Esophagus squamous epithelium (tissue), 5 donors: ENCODE results near the gene NAV3. TPM values are rescaled to one million over a fixed set of nuclear protein-coding genes. Genes with fewer than 3 reads are reported as not detected.

ENCODE experiments used
- DNase-seq: peaks from one replicate; lab custom pipeline; 2025; lab: John Stamatoyannopoulos, UW
- H3K27ac ChIP-seq, 4 donors: fragments of 200-600 bp; sonication (generic); one replicate each; pipeline ENCODE4 v1.5.1; 2016 to 2019; ENCODE audit warnings: mild to moderate bottlenecking in 1 of 4
- H3K27me3 ChIP-seq, 4 donors: fragments of 200-600 bp; sonication (generic); 1 replicate in 3 of 4; 2 replicates in 1 of 4; pipeline versions ENCODE4 v1.5.1 to v1.6.0; 2017 to 2021; ENCODE audit warnings: antibody characterized with exemption in 1 of 4
- H3K36me3 ChIP-seq, 3 donors: fragments of 200-600 bp; sonication (generic); one replicate each; pipeline ENCODE4 v1.5.1; 2016 to 2019
- H3K4me1 ChIP-seq, 3 donors: fragments of 200-600 bp; sonication (generic); one replicate each; pipeline ENCODE4 v1.5.1; 2017 to 2019
- H3K4me3 ChIP-seq, 4 donors: fragments of 200-600 bp; sonication (generic); 1 replicate in 3 of 4; 2 replicates in 1 of 4; pipeline ENCODE4 v1.5.1; 2016 to 2019; ENCODE audit warnings: mild to moderate bottlenecking in 2 of 4, moderate library complexity in 1 of 4
- H3K9me3 ChIP-seq, 3 donors: fragments of 200-600 bp; sonication (generic); one replicate each; pipeline ENCODE4 v1.5.1; 2016 to 2019
- POLR2A ChIP-seq, 4 donors: fragments of 450-650 bp; IDR thresholded peaks; one replicate each; pipeline ENCODE4 v1.6.1; 2017; ENCODE audit warnings: antibody characterized with exemption in 4 of 4, mild to moderate bottlenecking in 4 of 4, moderate library complexity in 3 of 4
- WGBS, 2 donors: methylation state at CpG; one replicate each; pipeline ENCODE4 v1.1.5; 2018; 5-methylcytosine and 5-hydroxymethylcytosine counted together
- intact Hi-C: fragments of 100-400 bp; cut with DNase I; formaldehyde crosslinking; loops from one replicate; pipeline ENCODE4 v1.15.0; 2022
- total RNA-seq, 4 donors: library from RNA; depleted of rRNA; stranded (reverse); fragments of >200 nt; gene quantifications; one replicate each; pipeline ENCODE4 v1.1.0, GENCODE V29; 2016
- TF ChIP-seq, protein P1 (sequence below), 6 experiments: fragments of 450-650 bp in 4 of 6; fragments of 200-600 bp in 2 of 6; sonication (generic) in 2 of 6; IDR thresholded peaks; one replicate each; pipeline ENCODE4 v1.5.1; 2016 to 2019; ENCODE audit warnings: antibody characterized with exemption in 6 of 6, mild to moderate bottlenecking in 4 of 6, moderate library complexity in 4 of 6
- donor health status: DM: yes; HTN: yes; CAD: no.

Gene NAV3
- total RNA-seq, 4 donors from 2014 or later = 0.34 to 4.6 (median 3.2) TPM

GRCh38 chr12:77995436-77996167 lies 164.9 kb downstream of the NAV3 start:
- H3K4me3 ChIP-seq = no peak overlapping the region
- WGBS, 2 donors = 60 to 70% methylated on average over 2 of the region's 2 CpGs
- no peaks in the 10 kb centered on the region for H3K36me3 ChIP-seq
- intact Hi-C loops = no loop called here
- H3K9me3 ChIP-seq = no peaks in the 10 kb centered on the region
- no peak overlapping the region for H3K27ac ChIP-seq
- no peaks in the 10 kb centered on the region for H3K4me1 ChIP-seq
- H3K27me3 ChIP-seq = no peaks in the 10 kb centered on the region
- DNase-seq = no peak
- TF ChIP-seq, protein P1, sequence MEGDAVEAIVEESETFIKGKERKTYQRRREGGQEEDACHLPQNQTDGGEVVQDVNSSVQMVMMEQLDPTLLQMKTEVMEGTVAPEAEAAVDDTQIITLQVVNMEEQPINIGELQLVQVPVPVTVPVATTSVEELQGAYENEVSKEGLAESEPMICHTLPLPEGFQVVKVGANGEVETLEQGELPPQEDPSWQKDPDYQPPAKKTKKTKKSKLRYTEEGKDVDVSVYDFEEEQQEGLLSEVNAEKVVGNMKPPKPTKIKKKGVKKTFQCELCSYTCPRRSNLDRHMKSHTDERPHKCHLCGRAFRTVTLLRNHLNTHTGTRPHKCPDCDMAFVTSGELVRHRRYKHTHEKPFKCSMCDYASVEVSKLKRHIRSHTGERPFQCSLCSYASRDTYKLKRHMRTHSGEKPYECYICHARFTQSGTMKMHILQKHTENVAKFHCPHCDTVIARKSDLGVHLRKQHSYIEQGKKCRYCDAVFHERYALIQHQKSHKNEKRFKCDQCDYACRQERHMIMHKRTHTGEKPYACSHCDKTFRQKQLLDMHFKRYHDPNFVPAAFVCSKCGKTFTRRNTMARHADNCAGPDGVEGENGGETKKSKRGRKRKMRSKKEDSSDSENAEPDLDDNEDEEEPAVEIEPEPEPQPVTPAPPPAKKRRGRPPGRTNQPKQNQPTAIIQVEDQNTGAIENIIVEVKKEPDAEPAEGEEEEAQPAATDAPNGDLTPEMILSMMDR (IDR thresholded peaks at IDR 0.05) = no peak
- no peak for TF ChIP-seq POLR2A (IDR thresholded peaks at IDR 0.05)

DNA sequence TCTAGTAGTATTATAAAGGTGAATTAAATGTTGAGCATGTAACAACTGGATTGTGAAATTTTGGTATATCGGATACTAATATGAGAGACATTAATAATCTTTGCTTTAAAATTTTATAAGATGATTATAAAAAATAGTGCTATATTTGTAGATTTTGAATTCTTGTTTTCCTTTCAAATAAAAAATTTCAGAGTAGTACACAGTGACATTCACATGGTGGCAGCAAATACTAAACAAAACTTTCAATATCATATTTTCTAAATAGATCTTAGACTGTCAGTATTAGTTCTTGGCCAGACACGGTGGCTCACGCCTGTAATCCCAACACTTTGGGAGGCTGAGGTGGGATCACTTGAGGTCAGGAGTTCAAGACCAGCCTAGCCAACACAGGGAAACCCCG lies 166.0 kb downstream of the NAV3 start:
- TF ChIP-seq, protein P1 (IDR thresholded peaks at IDR 0.05) = no peak
- no peak for TF ChIP-seq POLR2A (IDR thresholded peaks at IDR 0.05)
- Histone ChIP-seq H3K4me3 (no peak overlapping the region), H3K27ac (no peak overlapping the region), H3K27me3 (no peaks in the 10 kb centered on the region), H3K36me3 (no peaks in the 10 kb centered on the region), H3K9me3 (no peaks in the 10 kb centered on the region), H3K4me1 (no peaks in the 10 kb centered on the region)
- 67 to 80% methylated on average over 4 of the region's 4 CpGs for WGBS, 2 donors
- DNase-seq = no peak
- intact Hi-C loops = no loop called here

DNA sequence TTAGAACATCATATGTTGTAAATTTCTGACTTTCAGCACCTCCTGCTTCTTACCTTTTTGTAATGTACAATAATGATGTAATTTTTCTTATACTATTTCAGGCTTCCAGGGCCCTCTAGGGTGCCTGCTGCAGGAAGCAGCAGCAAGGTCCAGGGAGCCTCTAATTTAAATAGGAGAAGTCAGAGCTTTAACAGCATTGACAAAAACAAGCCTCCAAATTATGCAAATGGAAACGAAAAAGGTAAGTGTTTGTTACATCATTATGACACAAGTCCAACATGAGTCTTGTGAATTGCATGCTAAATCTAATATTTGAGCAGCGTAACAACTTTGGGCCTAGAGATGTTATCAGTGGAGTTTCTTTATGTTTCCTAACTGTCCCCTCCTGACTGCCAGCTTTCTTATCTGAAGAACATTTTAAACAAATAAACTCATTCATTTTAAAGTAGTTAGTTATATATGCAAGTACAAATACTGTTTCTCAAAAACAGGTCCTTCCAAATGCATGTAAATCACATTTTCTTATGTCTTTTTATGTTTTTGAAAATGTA lies 167.6 kb downstream of the NAV3 start:
- Histone ChIP-seq H3K9me3 (no peaks in the 10 kb centered on the region), H3K27ac (no peak overlapping the region)
- WGBS, 2 donors = 52 to 60% methylated on average over 2 of the region's 2 CpGs

DNA sequence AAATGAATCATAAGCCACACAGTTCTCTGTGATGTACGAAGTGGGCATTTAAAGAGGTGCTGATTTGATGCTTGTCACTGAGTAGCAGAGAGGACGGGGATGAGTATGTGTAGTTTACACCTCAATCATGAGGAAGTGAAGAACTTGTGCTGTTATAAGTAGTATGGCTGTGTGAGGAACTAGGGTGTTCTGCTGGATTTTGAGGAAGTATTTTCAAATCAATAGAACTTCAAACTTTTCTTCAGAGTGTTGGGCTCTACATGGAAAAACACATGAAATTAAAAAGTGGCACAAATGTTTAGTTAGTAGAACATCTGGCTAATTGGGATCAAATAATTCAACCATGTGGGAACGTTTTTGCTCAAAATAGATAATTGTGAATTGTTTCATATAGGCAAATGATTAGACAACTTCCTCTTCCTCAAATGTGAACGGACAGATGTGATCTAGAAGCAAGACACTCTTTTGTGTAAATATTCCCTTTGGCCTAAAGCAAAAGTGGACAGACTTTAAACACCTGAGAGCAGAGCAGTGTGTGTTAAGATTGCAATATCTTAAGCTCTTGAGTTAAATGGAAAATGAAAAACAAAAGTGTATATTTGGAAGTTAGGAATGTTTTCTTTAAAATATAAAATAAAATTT lies 168.5 kb downstream of the NAV3 start:
- TF ChIP-seq POLR2A (IDR thresholded peaks at IDR 0.05) = no peak
- TF ChIP-seq, protein P1 (IDR thresholded peaks at IDR 0.05) = no peak
- Histone ChIP-seq H3K4me3 (no peak overlapping the region), H3K36me3 (no peaks in the 10 kb centered on the region), H3K9me3 (no peaks in the 10 kb centered on the region), H3K27me3 (no peaks in the 10 kb centered on the region), H3K27ac (no peak overlapping the region), H3K4me1 (no peaks in the 10 kb centered on the region)
- WGBS, 2 donors = 29 to 51% methylated on average over 4 of the region's 4 CpGs
- no peak for DNase-seq
- intact Hi-C loops = no loop called here

More for the DNA sequence above, 167.6 kb downstream of the NAV3 start:
- Histone ChIP-seq H3K27me3 (no peaks in the 10 kb centered on the region), H3K4me3 (no peak overlapping the region), H3K36me3 (no peaks in the 10 kb centered on the region), H3K4me1 (no peaks in the 10 kb centered on the region)
- intact Hi-C loops = no loop called here
- no peak for DNase-seq
- TF ChIP-seq, protein P1 (IDR thresholded peaks at IDR 0.05) = no peak
- TF ChIP-seq POLR2A (IDR thresholded peaks at IDR 0.05) = no peak

DNA sequence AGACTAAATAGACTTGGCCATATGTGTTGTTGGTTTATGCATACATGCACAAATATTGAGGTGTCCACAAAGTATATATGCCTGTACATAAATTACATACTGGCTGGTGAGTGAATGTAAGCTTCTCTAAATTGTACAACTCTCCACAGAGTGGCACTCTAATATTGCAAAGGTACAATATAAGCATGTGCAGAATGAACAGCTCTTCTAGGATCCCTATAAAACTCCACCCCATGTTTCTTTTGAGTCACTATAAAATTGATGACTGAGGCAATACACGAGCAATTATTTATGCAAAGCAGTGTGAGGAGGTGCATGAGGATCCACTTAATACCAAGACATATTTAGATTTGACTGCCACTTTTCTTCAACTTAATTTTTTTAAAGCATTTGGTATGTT lies 172.2 kb downstream of the NAV3 start:
- intact Hi-C loops = no loop called here
- Histone ChIP-seq H3K27me3 (no peaks in the 10 kb centered on the region), H3K9me3 (no peaks in the 10 kb centered on the region), H3K4me1 (no peaks in the 10 kb centered on the region), H3K27ac (no peak overlapping the region), H3K36me3 (no peaks in the 10 kb centered on the region), H3K4me3 (no peak overlapping the region)
- TF ChIP-seq, protein P1 (IDR thresholded peaks at IDR 0.05) = no peak
- TF ChIP-seq POLR2A (IDR thresholded peaks at IDR 0.05) = no peak
- 37 to 44% methylated on average over 1 of the region's 1 CpG for WGBS, 2 donors
- no peak for DNase-seq
